ENCODE measurements around the gene KMT2E.
"Not testable (repeated sequence)": the region's sequence is repeated elsewhere in the genome, so short reads cannot be mapped to it uniquely, and the experiment has no call there.

Gene KMT2E

DNA sequence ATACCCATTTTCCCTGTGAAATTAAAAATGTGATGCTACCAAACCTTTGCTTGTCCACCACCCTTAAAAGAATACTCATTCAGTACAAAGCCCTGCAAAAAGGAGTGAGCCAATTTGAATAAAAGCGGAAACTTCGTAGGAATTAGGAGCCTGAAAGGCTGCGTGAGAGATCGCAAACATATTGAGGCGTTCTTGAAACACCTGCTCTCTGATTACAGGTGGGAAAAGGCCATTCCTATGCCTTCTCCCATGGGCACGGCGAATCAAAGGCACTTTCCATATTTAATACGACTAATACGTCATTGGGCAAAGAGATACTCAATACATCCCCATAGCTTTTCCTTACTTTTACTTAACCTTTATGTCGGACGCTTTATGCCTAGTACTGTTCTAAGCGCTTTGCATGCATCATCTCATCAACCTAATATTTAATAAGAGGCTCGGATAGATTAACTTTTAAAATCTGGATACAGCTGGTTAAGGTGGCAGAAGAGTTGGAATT is 30.9 kb upstream of the KMT2E start:
- DNase-seq (ENCODE audit: low read depth), result no peak

DNA sequence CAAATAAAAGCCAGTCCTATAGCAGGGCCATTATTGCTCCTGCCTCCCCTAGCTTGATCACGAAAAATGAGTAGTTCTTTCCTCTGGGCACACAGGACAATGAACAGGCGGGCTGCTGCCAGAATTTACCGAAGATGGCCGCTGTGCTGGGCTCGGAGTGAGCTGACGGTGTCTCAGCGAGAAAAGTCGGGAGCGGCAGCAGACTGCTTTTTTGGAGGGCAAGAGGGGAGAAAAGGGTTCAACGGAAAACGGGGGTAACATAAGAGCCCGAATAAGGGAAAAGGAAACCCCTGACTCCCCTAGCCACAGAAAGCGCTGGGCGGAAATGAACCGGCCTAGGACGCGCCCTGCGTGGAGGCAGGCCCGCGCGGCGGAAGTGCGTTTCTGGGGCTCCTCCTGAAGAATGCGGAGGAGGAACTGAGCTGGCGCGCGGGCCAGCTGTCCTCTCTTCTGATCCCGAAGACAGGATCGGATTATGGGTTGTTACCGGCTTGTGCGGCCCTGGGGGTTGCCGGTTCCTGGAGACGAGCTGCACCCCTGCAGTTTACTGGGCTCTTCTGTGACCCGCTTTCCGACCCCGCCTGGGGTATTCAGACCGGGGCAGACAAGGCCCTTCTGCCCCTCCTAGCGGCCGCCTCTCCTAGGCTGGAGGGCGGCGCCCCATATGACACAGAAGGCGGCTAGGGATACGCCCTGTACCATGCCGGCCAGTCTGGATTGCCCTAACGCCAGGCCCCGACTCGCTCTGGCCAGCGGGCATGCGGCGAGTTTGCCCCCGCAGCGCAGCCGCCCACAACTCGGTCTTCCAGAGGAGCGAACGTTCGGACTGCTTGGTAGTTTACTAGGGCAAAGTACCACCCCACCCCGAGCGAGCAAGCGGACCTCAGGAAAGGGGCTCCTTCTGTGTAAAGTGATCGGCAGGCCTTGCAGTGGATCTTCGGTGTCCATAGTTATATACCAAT is 30.1 kb upstream of the KMT2E start:
- DNase-seq (ENCODE audit: low read depth), result peak; percentile 78

DNA sequence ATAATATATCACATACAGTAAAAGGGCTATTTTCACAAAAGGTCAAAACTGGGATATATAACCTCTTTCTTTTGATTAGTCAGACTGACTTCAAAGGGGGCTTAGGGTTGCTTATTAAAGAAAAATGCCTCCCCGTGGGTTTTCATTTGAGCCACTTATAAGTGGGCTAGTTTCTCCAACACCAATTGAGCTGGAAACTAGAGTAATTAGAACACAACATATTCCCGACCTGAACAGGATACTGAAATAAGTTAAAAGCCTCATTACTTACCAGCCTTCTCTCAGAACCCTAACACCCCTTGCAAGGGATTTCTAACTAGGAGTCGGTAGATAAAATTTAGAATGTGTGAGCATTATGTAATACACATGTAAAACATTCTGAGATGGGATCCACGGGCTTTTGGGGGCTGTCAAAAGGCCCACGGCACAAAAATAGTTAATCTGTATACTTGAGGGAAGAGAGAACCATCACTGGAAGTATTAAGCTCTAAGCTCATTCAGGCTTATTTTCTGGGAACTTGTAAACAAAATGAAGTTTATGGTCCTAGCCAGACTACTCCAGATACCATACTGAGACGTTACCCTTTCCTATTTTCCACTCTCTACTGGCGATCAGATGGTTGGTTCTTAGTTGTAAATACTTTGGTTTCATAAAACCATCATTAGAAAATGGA is 29.3 kb upstream of the KMT2E start:
- no peak for DNase-seq (ENCODE audit: low read depth)

DNA sequence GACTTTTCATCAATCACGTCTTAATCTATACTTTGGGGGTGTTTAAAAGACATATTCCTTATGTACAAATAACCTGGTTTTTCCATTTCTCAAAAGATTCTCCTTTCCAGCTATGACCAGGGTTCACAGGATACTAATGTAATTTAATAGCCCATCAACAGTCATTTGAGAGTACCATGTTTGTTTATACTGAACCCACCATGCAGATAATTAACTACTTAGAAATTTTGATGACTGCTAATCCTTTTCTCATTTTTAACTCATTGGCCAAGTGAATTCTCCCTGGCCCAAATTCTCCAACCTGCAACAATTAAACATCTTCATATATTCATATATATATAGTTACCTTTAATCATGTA is 28.8 kb upstream of the KMT2E start:
- no peak for DNase-seq (ENCODE audit: low read depth)

DNA sequence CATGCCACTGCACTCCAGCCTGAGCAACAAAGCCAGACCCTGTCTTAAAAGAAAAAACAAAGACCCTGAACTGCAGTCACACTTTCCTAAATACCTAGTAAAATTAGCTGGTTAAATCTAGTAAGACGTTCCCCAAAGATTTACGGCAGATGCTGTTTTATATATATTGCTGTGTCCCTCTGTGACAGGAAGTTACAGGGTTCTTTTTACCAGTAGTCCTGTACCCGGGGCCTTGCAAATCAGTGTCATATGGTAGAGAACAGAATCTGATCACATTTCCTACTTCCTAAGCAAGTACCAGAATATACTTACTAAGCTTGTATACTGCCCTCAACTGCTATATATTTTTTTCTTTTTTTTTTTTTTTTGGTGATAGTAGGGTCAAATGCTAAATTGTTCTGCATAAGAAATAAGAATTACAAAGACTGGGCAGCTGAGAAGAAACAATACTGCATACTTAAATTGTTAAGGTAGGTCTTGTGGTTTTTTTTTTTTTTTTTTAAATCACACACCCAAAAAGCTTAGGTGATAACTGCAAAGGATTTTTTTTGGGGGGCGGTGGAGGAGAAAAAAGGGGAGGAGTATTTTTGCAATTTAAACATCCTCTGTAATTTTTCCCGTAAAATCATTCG is 27.3 kb upstream of the KMT2E start:
- DNase-seq (ENCODE audit: low read depth), result no peak

DNA sequence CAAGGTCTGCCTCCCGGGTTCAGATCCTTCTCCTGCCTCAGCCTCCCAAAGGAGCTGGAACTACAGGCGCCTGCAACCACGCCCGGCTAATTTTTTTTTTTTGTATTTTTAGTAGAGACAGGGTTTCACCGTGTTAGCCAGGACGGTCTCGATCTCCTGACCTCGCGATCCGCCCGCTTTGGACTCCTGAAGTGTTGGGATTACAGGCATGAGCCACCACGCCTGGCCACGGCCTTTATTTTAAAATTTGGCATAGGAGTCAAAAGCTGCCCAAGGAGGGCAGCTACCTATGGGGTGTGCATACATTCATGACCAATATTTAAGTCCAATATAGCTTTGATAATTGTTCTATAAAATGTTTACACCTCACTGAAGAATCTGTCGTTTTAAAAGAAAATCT is 26.6 kb upstream of the KMT2E start:
- DNase-seq (ENCODE audit: low read depth), result not testable (repeated sequence)

DNA sequence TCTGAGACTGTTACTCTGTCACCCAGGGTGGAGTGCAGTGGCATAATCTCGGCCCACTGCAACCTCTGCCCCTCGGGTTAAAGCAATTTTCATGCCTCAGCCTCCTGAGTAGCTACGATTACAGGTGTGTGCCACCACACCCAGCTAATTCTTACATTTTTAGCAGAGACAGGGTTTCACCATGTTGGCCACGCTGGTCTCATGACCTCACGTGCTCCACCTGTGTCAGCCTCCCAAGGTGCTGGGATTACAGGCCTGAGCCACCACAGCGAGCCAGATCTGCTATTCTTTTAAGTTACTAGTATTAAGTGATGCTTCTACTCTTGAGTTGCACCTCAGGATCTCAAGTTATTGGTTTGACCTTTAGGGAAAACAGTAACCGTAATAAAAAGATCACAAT is 23.0 kb upstream of the KMT2E start:
- no peak for DNase-seq (ENCODE audit: low read depth)

DNA sequence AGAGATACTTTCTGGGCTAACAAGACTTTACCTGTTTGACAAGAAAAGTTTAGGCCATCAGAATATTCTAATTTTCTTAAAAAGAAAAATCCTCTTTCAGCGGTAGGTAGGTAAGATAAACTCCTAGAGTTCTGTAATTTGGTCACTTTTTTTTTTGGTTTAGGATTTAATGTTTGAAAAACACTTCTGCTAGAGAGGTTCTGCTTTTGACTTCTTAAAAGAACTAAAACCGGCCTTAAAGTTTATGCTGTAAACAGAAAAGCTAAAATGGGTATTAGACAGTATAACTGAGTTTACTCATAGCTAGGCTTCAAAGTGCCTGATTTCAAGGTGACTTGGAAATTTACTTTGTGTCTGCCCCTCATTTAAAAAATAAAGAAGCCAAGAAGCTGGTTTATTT is 21.7 kb upstream of the KMT2E start:
- DNase-seq (ENCODE audit: low read depth), result no peak

DNA sequence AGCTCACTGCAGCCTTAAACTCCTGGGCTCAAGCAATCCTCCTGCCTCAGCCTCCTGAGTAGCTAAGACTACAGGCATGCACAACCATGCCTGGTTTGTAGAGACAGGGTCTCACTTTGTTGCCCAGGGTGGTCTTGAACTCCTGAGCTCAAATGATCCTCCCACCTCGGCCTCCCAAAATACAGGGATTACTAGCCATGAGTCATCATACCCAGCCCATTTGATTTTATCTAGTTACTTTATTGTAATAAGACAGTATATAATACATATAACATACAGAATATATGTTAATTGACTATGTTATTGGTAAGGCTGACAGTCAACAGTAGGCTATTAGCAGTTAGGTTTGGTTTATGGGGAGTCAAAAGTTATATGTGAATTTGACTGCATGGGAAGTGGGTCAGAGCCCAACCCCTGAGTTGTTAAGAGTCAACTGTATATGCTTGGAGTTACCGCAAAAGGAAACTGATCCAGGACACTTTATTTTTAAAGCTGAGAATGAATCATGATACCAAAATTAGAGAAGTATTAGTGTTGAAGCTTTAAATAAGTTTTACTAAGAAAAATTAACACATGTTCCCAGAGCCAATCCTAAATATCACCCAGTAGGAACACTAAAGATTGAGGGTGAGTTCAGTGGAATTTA is 20.7 kb upstream of the KMT2E start:
- DNase-seq (ENCODE audit: low read depth), result no peak

DNA sequence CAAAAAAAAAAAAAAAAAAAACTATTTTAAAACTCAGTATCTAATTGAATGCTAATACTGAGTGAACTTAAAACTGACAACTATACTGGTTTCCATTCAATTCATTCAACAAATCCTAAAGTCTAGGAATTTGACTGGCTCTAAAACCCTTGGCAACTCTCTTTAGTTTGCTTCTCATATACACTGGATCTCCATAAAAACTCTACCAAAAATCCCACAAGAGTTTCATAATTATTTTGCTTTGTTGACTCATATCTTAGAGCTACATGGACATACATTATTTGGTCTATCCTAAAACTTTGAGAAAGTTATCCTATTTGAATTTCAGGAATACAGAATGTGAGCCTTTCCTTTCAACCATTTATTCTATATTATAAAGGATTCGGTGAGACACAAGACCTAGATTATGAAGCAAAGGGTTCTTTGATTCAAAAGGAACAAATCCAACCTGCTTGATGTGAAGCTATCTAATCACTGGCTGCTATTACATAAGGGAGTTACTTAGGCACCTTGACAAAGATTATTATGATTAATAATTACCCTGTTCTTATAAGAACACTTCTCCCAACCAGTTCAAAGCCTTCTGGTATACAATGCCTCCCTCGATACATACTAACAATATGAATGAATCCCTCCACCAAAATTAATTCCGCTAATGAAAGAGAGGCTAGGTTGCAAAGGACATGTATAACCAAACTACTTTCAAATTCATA is 15.8 kb upstream of the KMT2E start:
- DNase-seq (ENCODE audit: low read depth), result no peak

DNA sequence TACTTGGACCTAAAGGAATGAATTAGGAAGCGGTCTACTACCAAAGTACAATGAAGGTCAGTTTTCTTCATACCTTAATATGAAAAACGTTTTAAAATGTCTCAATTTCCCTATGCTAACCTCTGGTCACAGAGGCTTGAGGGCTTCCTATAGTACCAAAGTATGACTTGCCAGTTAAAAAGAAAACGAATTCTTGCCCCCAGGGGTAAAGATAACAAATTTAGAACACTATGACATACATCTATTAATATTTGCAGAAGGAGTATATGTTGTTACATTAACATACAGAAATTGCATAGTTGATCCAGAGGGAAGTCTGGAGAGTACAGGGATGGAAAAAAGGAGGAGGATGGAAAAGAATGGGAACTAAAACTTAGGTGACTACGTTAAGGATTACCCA is 13.8 kb upstream of the KMT2E start:
- no peak for DNase-seq (ENCODE audit: low read depth)

DNA sequence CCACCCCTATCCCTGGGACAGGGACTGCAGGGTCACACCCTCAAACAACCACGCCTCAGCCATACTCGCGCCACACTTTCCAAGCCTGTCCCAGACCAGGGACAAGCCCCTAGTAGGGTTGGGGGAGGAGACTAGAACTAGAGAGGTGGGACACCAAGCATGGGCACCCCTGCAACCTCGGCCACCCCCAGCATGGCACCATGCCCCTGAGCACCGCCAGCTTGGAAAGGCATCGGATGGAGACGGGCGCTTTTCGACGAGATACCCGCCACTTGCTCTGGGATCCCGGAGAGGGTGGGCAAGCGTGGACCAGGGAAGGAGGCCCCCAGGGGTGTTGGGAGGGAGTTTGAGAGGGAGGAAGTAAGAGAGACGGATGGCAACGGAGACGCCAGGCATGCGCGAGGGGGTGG is 13.1 kb upstream of the KMT2E start:
- DNase-seq (ENCODE audit: low read depth), result no peak

DNA sequence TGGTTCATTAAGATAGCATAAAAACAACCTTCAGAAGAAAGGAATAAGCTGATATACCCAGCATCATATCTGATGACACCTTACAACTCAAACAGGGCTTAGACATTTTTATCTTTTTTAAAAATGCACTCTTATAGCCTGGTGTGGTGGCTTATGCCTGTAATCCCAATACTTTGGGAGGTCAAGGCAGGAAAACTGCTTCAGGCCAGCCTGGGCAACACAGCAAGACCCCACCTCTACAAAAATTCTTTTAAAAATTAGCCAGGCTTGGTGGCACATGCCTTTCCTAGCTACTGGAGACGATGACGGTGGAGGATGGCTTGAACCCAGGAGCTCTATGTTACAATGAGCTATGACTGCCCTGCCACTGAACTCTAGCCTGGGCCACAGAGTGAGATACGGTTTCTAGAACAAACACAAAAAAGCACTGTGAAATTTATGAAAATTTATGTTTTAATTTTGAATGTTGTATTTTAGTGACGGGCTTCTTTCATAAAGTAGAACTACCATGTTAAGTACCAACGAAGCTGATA is 12.3 kb upstream of the KMT2E start:
- DNase-seq (ENCODE audit: low read depth), result no peak

DNA sequence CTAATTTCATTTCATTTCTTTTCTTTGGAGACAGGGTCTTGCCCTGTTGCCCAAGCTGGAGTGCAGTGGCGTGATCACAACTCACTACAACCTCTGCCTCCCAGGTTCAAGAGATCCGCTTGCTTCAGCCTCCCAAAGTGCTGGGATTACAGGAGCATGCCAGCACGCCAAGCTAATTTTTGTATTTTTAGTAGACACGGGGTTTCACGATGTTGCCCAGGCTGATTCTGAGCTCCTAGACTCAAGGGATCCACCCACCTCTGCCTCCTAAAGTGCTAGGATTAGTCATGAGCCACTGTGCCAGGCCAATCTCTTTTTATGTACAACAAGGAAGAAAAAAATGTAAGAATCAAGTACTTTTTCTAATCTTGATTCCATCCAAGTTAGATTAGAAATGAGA is 10.7 kb upstream of the KMT2E start:
- peak; percentile 81 for DNase-seq (ENCODE audit: low read depth)

DNA sequence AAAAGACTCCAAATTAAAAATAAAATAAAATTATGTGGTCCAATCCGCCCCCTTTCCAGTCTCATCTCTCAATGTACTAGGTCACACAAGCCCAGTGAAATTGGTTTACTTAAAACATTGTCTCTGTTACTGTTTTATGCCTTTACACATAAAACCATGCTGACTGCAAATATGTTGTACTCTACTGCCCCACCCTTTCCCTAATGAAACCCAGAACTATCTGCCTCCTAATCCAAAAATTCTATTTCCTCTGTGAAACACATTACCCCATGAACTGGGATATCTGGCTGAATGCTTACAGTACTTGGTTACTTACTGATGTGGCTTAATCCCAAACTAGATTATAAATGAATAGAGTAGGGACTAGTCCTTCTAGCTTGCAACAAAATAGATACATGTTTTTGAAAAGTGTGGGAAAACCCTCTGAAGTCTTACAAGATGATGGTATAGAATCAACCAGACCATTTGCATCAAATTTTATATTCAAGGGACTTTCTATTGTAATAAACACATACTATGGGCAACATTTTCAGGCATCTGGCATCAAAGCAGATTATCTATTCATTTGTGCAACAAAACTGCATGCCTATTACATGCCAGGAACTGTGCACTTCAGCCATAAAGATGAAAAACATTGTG is 10.0 kb upstream of the KMT2E start:
- no peak for DNase-seq (ENCODE audit: low read depth)

DNA sequence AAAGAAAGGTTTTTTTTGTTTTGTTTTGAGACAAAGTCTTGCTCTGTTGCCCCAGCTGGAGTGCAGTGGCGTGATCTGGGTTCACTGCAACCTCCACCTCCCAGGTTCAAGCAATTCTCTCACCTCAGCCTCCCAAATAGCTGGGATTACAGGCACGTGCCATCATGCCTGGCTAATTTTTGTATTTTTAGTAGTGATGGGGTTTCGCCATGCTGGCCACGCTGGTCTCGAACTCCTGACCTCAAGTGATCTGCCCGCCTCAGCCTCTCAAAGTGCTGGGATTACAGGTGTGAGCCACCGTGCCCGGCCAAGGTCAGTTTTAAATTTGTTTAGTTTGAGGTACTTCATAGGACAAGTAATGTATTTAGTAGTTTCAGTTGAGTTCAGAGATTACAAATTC is 9.0 kb upstream of the KMT2E start:
- not testable (repeated sequence) for DNase-seq (ENCODE audit: low read depth)

DNA sequence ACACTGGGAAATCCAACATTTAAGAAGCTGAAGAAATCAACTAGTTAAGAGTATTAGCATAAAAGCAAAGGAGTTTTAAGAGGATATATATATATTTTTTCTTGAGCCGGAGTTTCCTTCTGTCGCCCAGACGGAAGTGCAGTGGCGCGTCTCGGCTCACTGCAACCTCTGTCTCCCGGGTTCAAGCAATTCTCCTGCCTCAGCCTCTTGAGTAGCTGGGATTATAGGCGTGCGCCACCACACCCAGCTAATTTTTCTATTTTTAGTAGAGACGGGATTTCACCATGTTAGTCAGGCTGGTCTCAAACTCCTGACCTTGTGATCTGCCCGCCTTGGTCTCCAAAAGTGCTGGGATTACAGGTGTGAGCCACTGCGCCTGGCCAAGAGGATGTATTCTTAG is 8.5 kb upstream of the KMT2E start:
- DNase-seq (ENCODE audit: low read depth), result not testable (repeated sequence)

DNA sequence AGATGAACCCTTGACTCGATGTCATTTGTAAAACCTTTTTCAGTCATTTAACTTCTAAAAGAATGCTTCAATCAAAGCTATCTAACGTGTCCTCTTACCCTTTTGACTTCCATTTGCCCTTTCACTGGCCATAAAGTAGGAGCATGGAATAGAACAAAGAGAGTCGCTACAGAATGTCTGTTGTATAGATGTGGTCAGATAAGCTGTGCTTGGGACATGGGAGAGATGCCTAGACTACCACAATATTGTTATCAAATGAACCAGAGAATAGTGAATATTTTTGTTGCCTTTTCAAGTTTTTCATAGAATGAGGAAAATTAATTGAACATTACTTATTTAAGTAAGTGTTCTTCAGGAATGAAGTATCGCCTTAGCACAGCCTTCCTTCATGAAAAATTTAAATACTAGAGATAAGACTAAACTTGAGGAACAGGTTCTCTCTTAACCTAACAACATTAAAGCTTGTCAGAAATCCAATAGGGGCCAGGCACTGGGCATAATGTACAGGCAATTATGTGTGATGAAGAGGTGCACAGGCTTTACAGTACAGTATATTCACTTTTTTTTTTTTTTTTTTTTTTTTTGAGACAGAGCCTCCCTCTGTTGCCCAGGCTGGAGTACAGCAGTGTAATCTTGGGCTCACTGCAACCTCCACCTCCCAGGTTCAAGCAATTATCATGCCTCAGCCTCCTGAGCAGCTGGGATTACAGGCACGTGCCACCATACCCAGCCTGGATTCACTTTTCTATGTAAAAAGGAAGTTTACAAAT is 7.5 kb upstream of the KMT2E start:
- no peak for DNase-seq (ENCODE audit: low read depth)

DNA sequence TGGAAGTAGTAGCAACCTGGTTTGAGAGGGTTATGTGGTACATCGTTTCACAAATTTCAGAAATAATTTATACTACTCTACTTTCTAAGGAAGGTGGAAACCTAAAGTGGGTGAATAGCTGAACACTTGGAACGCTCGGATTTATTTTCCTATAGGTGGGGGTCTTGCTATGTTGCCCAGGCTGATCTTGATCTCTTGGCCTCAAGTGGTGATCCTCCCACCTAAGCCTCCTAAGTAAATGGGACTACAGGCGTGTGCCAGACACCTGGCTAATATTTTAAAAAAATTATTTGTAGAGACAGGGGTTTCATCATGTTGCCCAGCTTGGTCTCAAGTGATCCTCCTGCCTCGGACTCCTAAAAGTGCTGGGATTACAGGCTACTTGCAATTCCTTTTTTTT is 6.7 kb upstream of the KMT2E start:
- DNase-seq (ENCODE audit: low read depth), result no peak
